Activated effector memory CD4-positive, alpha-beta T cell treated with anti-CD3 and anti-CD28 coated beads, Interleukin-2, amount 50 U/mL, for 16 hours (primary cell): ENCODE data around the gene OR2T33.
"Not testable (repeated sequence)": the region's sequence is repeated elsewhere in the genome, so short reads cannot be mapped to it uniquely, and the experiment has no call there.

Experiments
- DNase-seq: peaks from one replicate; pipeline ENCODE4 v3.0.0-alpha.2; 2020

Gene OR2T33, protein sequence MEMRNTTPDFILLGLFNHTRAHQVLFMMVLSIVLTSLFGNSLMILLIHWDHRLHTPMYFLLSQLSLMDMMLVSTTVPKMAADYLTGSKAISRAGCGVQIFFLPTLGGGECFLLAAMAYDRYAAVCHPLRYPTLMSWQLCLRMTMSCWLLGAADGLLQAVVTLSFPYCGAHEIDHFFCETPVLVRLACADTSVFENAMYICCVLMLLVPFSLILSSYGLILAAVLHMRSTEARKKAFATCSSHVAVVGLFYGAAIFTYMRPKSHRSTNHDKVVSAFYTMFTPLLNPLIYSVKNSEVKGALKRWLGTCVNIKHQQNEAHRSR

GRCh38 chr1:248277876-248278275, at the start of gene OR2T33:
OR2T33 (minus strand) TSS chr1:248277976; CDS start chr1:248273814, 4,162 bp downstream.
- DNase-seq: no peak

DNA sequence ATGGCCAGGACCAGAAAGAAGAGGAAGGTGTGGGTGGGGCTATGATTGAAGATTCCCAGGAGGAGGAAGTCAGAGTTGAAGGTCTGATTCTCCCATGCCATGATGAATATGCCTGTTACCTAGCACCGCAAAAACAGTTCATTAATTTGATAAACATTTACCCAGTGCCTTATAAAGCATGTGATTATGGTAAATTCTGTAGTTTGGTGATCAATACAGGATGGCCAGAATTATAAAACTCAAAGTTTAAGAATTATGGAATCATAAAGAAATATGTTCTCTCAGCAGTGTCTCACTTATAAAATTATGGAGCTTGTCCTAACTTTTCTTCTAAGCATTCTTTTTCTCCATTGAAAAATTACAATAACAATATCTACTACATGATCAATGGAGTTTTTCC, 46.7 kb upstream of the OR2T33 start, which contains the start of gene OR2M7:
OR2M7 (minus strand) TSS at position 101 of the 400 bp plus-strand sequence; CDS start at position 101, 0 bp downstream.
- DNase-seq: no peak

DNA sequence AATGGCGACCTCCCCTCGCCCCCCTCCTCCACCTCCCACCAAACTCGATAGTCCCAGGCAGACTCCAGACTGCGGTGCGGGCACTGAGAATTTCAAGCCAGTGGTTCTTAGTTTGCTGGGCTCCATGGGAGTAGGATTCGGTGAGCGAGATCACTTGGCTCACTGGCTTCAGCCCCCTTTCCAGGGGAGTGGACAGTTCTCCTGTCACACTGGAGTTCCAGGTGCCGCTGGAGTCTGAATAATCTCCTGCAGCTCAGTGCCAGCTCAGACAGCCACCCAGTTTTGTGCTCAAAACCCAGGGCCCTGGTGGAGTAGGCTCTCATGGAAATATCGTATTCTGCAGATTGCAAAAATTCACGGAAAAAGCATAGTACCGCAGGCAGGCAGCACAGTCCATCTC, 39.0 kb upstream of the OR2T33 start:
- DNase-seq: no peak

- not testable (repeated sequence) for DNase-seq
Observed at GRCh38 chr1:248306740-248307139, 29.0 kb upstream of the OR2T33 start.

- DNase-seq: no peak
Observed at GRCh38 chr1:248306103-248306502, 28.3 kb upstream of the OR2T33 start.

DNA sequence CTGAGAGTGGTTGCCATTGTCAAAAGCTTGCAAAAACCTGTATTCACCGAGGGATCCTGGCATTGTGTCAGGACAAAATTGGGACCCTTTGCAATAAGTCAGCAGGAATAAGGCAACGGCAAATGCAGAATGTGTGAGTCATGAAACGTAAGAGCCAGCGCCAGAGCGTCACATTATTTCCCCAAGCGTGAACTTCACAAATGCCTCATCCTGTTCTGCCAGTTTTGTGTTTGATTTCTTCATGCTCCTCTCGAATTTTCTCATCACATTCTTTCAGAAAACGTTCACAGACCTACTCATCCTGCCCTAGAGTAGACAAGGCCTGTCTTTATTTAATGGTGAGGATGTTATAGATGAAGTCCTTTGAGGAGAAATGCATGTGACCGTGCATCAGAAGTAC, 27.9 kb upstream of the OR2T33 start:
- DNase-seq: not testable (repeated sequence)

DNA sequence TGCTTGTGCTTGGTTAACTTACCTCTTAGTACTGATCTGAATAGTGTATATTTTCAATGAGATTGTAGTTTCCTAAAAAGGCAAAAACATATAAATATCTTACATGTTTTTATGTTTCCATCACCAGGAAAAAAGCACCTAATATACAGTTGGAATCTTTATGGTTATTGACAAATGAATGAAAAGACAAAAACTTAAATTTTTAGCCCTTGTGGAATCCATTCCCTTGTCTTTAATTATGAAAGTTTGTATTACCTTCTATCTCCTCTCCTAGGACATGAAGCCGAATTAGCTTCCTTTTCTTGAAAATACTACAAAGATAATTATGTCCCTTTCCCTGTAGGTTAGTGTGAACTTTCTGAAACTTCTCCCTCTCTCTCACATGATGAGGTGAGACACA, 25.5 kb upstream of the OR2T33 start, which contains the start of gene OR2T12:
OR2T12 (minus strand) TSS at position 101 of the 400 bp plus-strand sequence. CDS start 7,846 bp downstream, outside the sequence.
- no peak for DNase-seq

DNA sequence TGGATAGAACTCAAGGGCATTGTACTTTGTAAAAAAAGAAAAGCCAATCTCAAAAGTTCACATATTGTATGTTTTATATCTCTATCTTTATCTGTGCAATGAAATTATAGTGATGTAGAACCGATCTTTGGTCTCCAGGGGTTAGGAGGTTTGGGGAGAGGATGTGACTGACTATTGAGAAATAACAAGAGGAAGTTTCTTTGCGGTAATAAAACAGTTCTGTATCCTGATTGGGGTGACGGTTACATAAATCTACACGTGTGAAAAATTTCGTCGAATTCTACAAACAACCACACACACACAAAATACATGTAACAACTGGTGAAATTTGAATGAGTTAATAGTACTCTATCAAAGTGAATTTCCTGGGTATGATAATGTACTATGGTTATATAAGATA, 10.6 kb upstream of the OR2T33 start:
- DNase-seq: no peak

DNA sequence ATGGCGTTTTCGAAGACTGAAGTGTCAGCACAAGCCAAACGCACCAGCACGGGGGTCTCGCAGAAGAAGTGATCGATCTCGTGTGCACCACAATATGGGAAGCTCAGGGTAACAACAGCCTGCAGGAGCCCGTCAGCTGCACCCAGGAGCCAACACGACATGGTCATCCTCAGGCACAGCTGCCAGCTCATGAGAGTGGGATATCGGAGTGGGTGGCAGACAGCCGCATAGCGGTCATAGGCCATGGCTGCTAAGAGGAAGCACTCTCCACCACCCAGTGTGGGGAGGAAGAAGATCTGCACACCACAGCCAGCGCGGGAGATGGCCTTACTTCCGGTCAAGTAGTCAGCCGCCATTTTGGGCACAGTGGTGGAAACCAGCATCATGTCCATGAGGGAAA, 4.6 kb downstream of the OR2T33 start:
- DNase-seq: not testable (repeated sequence)

- no peak for DNase-seq
Observed at GRCh38 chr1:248268178-248268577, 9.6 kb downstream of the OR2T33 start.

GRCh38 chr1:248259309-248259708, 18.5 kb downstream of the OR2T33 start:
- DNase-seq: not testable (repeated sequence)

- DNase-seq: no peak
Observed at GRCh38 chr1:248243204-248243603, 34.6 kb downstream of the OR2T33 start.

DNA sequence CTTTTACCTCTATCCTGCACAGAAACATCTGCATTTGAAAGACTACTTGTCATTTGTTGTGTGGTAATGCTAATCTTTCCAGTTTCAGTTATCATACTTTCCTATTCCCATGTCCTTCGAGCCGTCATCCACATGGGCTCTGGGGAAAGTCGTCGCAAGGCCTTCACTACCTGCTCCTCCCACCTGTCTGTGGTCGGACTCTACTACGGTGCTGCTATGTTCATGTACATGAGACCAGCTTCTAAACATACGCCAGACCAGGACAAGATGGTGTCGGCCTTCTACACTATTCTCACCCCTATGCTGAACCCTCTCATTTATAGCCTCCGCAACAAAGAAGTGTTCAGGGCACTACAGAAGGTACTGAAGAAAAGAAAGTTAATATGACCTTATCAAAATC, 38.3 kb downstream of the OR2T33 start:
- no peak for DNase-seq

GRCh38 chr1:248231117-248231516, 46.7 kb downstream of the OR2T33 start, which contains the start of gene OR2M4:
OR2M4 (plus strand) TSS chr1:248231417; CDS start chr1:248238929, 7,512 bp downstream.
- DNase-seq: no peak

DNA sequence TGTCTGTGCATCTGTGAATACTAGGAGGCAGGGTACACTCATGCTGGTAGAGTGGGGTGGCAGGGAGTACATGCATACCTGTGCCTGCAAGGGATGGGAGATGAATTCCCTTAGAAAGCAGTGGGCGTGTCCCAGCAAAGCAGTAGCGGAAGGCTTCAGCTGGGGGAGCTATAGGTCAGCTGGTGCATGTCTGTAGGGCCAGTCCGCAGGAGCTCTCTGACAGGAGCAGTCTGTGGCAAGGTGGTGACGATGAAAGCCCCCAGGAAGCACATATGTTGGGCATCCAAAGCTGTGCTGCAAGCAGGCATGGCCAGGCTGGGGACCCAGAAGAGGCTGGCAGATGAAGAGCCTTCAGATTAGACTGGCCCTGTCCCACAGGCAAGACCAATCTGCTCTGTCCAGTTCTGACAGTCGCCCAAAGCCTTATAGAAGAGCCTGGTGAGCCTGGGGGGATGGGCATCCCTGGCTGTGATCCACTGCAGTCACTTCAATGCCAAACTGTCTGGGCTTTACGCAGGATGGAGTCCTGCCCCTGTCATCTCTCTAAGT, 48.3 kb downstream of the OR2T33 start:
- DNase-seq: no peak

DNA sequence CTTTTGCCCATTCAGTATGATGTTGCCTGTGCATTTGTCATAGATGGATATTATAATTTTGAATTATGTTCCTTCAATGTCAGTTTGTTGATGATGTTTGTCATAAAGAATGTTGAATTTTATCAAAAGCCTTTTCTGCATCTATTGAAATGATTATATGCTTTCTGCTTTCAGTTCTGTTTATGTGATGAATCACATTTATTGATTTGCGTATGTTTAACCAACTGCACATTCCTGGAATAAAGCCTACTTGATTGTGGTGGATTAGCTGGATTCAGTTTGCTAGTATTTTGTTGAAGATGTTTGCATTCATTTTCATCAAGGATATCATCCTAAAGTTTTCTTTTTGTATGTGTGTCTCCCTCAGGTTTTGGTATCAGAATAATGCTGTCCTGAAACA, 52.2 kb downstream of the OR2T33 start:
- DNase-seq: no peak
